Measurements from ENCODE around the gene RAB3D.

RAB3D gene

GRCh38 chr19:11338569-11339253 lies 746 bp downstream of the RAB3D start:
- H3K27me3 ChIP-seq (ENCODE audit: insufficient read depth, poor library complexity, severe bottlenecking): no peaks in the 10 kb centered on the region
- TF ChIP-seq CTCF (IDR thresholded peaks at IDR 0.05; ENCODE audit: insufficient read depth, low read length) (no peak), GABPA (IDR thresholded peaks at IDR 0.05; ENCODE audit: low read depth) (no peak), POLR2AphosphoS5 (IDR thresholded peaks at IDR 0.05; ENCODE audit: low read depth) (no peak), SPI1 (IDR thresholded peaks at IDR 0.05; ENCODE audit: borderline replicate concordance, low read depth) (no peak)
- TF ChIP-seq, protein P1, sequence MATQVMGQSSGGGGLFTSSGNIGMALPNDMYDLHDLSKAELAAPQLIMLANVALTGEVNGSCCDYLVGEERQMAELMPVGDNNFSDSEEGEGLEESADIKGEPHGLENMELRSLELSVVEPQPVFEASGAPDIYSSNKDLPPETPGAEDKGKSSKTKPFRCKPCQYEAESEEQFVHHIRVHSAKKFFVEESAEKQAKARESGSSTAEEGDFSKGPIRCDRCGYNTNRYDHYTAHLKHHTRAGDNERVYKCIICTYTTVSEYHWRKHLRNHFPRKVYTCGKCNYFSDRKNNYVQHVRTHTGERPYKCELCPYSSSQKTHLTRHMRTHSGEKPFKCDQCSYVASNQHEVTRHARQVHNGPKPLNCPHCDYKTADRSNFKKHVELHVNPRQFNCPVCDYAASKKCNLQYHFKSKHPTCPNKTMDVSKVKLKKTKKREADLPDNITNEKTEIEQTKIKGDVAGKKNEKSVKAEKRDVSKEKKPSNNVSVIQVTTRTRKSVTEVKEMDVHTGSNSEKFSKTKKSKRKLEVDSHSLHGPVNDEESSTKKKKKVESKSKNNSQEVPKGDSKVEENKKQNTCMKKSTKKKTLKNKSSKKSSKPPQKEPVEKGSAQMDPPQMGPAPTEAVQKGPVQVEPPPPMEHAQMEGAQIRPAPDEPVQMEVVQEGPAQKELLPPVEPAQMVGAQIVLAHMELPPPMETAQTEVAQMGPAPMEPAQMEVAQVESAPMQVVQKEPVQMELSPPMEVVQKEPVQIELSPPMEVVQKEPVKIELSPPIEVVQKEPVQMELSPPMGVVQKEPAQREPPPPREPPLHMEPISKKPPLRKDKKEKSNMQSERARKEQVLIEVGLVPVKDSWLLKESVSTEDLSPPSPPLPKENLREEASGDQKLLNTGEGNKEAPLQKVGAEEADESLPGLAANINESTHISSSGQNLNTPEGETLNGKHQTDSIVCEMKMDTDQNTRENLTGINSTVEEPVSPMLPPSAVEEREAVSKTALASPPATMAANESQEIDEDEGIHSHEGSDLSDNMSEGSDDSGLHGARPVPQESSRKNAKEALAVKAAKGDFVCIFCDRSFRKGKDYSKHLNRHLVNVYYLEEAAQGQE (IDR thresholded peaks at IDR 0.05; ENCODE audit: insufficient replicate concordance, low read depth): no peak
- peak overlapping the region; percentile 56 for H3K27ac ChIP-seq (replicated peaks)
- no peak for DNase-seq (ENCODE audit: low read depth in 1 of 2, low spot score in 1 of 2)
- peak overlapping the region; percentile 80 for H3K4me3 ChIP-seq (replicated peaks; ENCODE audit: insufficient read depth, low read length)

GRCh38 chr19:11338121-11338520 lies 1.3 kb downstream of the RAB3D start:
- no peak overlapping the region for H3K27ac ChIP-seq (replicated peaks)
- H3K27me3 ChIP-seq (ENCODE audit: insufficient read depth, poor library complexity, severe bottlenecking): no peaks in the 10 kb centered on the region
- DNase-seq (ENCODE audit: low read depth in 1 of 2, low spot score in 1 of 2): no peak
- TF ChIP-seq GABPA (IDR thresholded peaks at IDR 0.05; ENCODE audit: low read depth) (no peak), POLR2AphosphoS5 (IDR thresholded peaks at IDR 0.05; ENCODE audit: low read depth) (no peak), CTCF (IDR thresholded peaks at IDR 0.05; ENCODE audit: insufficient read depth, low read length) (no peak), SPI1 (IDR thresholded peaks at IDR 0.05; ENCODE audit: borderline replicate concordance, low read depth) (no peak)
- TF ChIP-seq, protein P1 (IDR thresholded peaks at IDR 0.05; ENCODE audit: insufficient replicate concordance, low read depth): no peak
- peak overlapping the region; percentile 80 for H3K4me3 ChIP-seq (replicated peaks; ENCODE audit: insufficient read depth, low read length)

GRCh38 chr19:11337080-11337479 lies 2.4 kb downstream of the RAB3D start:
- H3K4me3 ChIP-seq (replicated peaks; ENCODE audit: insufficient read depth, low read length): no peak overlapping the region
- DNase-seq (ENCODE audit: low read depth in 1 of 2, low spot score in 1 of 2): peak in 1 of 2 experiments; percentile 47
- peak; percentile 28; the same call in 1 of the 2 replicates for TF ChIP-seq SPI1 (IDR thresholded peaks at IDR 0.05; ENCODE audit: borderline replicate concordance, low read depth)
- no peak for TF ChIP-seq CTCF (IDR thresholded peaks at IDR 0.05; ENCODE audit: insufficient read depth, low read length)
- TF ChIP-seq, protein P1 (IDR thresholded peaks at IDR 0.05; ENCODE audit: insufficient replicate concordance, low read depth): no peak
- H3K27ac ChIP-seq (replicated peaks): no peak overlapping the region
- H3K27me3 ChIP-seq (ENCODE audit: insufficient read depth, poor library complexity, severe bottlenecking): no peaks in the 10 kb centered on the region

Data from HL-60 (cell line).